ENCODE measurements around the gene HK2.
"Not testable (repeated sequence)": the region's sequence is repeated elsewhere in the genome, so short reads cannot be mapped to it uniquely, and the experiment has no call there.

Gene HK2

GRCh38 chr2:74833418-74834233, at the start of gene HK2:
HK2 (plus strand) TSS chr2:74834127; CDS start chr2:74834581, 454 bp downstream.
- Histone ChIP-seq H3K9me3 (ENCODE audit: control insufficient read depth, insufficient read depth, low read length) (no peaks in the 10 kb centered on the region), H3K4me1 (ENCODE audit: control insufficient read depth, insufficient read depth, low read length) (peaks cover 8% of the 10 kb centered on the region), H3K27ac (ENCODE audit: low read length) (no peak within 1 kb of the TSS), H3K27me3 (ENCODE audit: control insufficient read depth, insufficient read depth, low read length) (no peaks in the 10 kb centered on the region), H3K4me3 (ENCODE audit: low read length) (peak within 1 kb of the TSS; percentile 100), H3K36me3 (ENCODE audit: control insufficient read depth, insufficient read depth, low read length) (0 out of 2 replicates have a peak, but pooled peaks cover 2% of the 10 kb centered on the region)
- no CpG with 5 or more reads among the region's 67 CpGs for WGBS (ENCODE audit: insufficient coverage, insufficient read length)
- DNase-seq (ENCODE audit: low read depth, low spot score): peak; percentile 61

GRCh38 chr2:74789271-74789670, 44.7 kb upstream of the HK2 start:
- Histone ChIP-seq H3K9me3 (ENCODE audit: control insufficient read depth, insufficient read depth, low read length) (no peaks in the 10 kb centered on the region; the same call in 1 of the 2 replicates), H3K36me3 (ENCODE audit: control insufficient read depth, insufficient read depth, low read length) (no peaks in the 10 kb centered on the region), H3K27me3 (ENCODE audit: control insufficient read depth, insufficient read depth, low read length) (no peaks in the 10 kb centered on the region), H3K4me1 (ENCODE audit: control insufficient read depth, insufficient read depth, low read length) (no peaks in the 10 kb centered on the region), H3K27ac (ENCODE audit: low read length) (no peak overlapping the region), H3K4me3 (ENCODE audit: low read length) (no peak overlapping the region)
- no peak for DNase-seq (ENCODE audit: low read depth, low spot score)
- no CpG with 5 or more reads among the region's 2 CpGs for WGBS (ENCODE audit: insufficient coverage, insufficient read length)

GRCh38 chr2:74792282-74792681, 41.6 kb upstream of the HK2 start:
- WGBS (ENCODE audit: insufficient coverage, insufficient read length): no CpG with 5 or more reads among the region's 5 CpGs
- no peak for DNase-seq (ENCODE audit: low read depth, low spot score)
- no peaks in the 10 kb centered on the region; the same call in 1 of the 2 replicates for H3K9me3 ChIP-seq (ENCODE audit: control insufficient read depth, insufficient read depth, low read length)
- no peak overlapping the region for H3K27ac ChIP-seq (ENCODE audit: low read length)
- no peaks in the 10 kb centered on the region for H3K4me1 ChIP-seq (ENCODE audit: control insufficient read depth, insufficient read depth, low read length)
- H3K36me3 ChIP-seq (ENCODE audit: control insufficient read depth, insufficient read depth, low read length): no peaks in the 10 kb centered on the region
- no peak overlapping the region for H3K4me3 ChIP-seq (ENCODE audit: low read length)
- H3K27me3 ChIP-seq (ENCODE audit: control insufficient read depth, insufficient read depth, low read length): no peaks in the 10 kb centered on the region

GRCh38 chr2:74794878-74795277, 39.0 kb upstream of the HK2 start:
- H3K4me3 ChIP-seq (ENCODE audit: low read length); H3K36me3 ChIP-seq (ENCODE audit: control insufficient read depth, insufficient read depth, low read length); H3K9me3 ChIP-seq (ENCODE audit: control insufficient read depth, insufficient read depth, low read length); H3K27me3 ChIP-seq (ENCODE audit: control insufficient read depth, insufficient read depth, low read length); DNase-seq (ENCODE audit: low read depth, low spot score); H3K4me1 ChIP-seq (ENCODE audit: control insufficient read depth, insufficient read depth, low read length); H3K27ac ChIP-seq (ENCODE audit: low read length): not testable (repeated sequence)
- WGBS (ENCODE audit: insufficient coverage, insufficient read length): no CpG with 5 or more reads among the region's 2 CpGs

GRCh38 chr2:74806355-74806839, 27.5 kb upstream of the HK2 start:
- no peaks in the 10 kb centered on the region for H3K4me1 ChIP-seq (ENCODE audit: control insufficient read depth, insufficient read depth, low read length)
- WGBS (ENCODE audit: insufficient coverage, insufficient read length): no CpG with 5 or more reads among the region's 5 CpGs

GRCh38 chr2:74806920-74807319, 27.0 kb upstream of the HK2 start:
- DNase-seq (ENCODE audit: low read depth, low spot score): no peak
- H3K4me1 ChIP-seq (ENCODE audit: control insufficient read depth, insufficient read depth, low read length): no peaks in the 10 kb centered on the region
- no peaks in the 10 kb centered on the region for H3K36me3 ChIP-seq (ENCODE audit: control insufficient read depth, insufficient read depth, low read length)
- H3K4me3 ChIP-seq (ENCODE audit: low read length): no peak overlapping the region
- H3K27me3 ChIP-seq (ENCODE audit: control insufficient read depth, insufficient read depth, low read length): no peaks in the 10 kb centered on the region
- WGBS (ENCODE audit: insufficient coverage, insufficient read length): no CpG with 5 or more reads among the region's 6 CpGs
- H3K9me3 ChIP-seq (ENCODE audit: control insufficient read depth, insufficient read depth, low read length): no peaks in the 10 kb centered on the region
- no peak overlapping the region for H3K27ac ChIP-seq (ENCODE audit: low read length)

More at GRCh38 chr2:74806355-74806839, 27.5 kb upstream of the HK2 start:
- no peak overlapping the region for H3K27ac ChIP-seq (ENCODE audit: low read length)
- no peaks in the 10 kb centered on the region for H3K9me3 ChIP-seq (ENCODE audit: control insufficient read depth, insufficient read depth, low read length)
- H3K27me3 ChIP-seq (ENCODE audit: control insufficient read depth, insufficient read depth, low read length): no peaks in the 10 kb centered on the region
- DNase-seq (ENCODE audit: low read depth, low spot score): no peak
- H3K36me3 ChIP-seq (ENCODE audit: control insufficient read depth, insufficient read depth, low read length): no peaks in the 10 kb centered on the region
- H3K4me3 ChIP-seq (ENCODE audit: low read length): no peak overlapping the region

- WGBS (ENCODE audit: insufficient coverage, insufficient read length): no CpG with 5 or more reads among the region's 7 CpGs
Observed at GRCh38 chr2:74812787-74813590, 20.9 kb upstream of the HK2 start.

GRCh38 chr2:74814102-74814501, 19.8 kb upstream of the HK2 start:
- no peak for DNase-seq (ENCODE audit: low read depth, low spot score)
- no peak overlapping the region for H3K4me3 ChIP-seq (ENCODE audit: low read length)
- no peaks in the 10 kb centered on the region for H3K36me3 ChIP-seq (ENCODE audit: control insufficient read depth, insufficient read depth, low read length)
- no peaks in the 10 kb centered on the region for H3K4me1 ChIP-seq (ENCODE audit: control insufficient read depth, insufficient read depth, low read length)
- no peak overlapping the region for H3K27ac ChIP-seq (ENCODE audit: low read length)
- H3K9me3 ChIP-seq (ENCODE audit: control insufficient read depth, insufficient read depth, low read length): no peaks in the 10 kb centered on the region
- WGBS (ENCODE audit: insufficient coverage, insufficient read length): no CpG with 5 or more reads among the region's 2 CpGs
- H3K27me3 ChIP-seq (ENCODE audit: control insufficient read depth, insufficient read depth, low read length): no peaks in the 10 kb centered on the region

More at GRCh38 chr2:74812787-74813590, 20.9 kb upstream of the HK2 start:
- DNase-seq (ENCODE audit: low read depth, low spot score): no peak
- Histone ChIP-seq H3K4me1 (ENCODE audit: control insufficient read depth, insufficient read depth, low read length) (no peaks in the 10 kb centered on the region), H3K27ac (ENCODE audit: low read length) (no peak overlapping the region), H3K9me3 (ENCODE audit: control insufficient read depth, insufficient read depth, low read length) (no peaks in the 10 kb centered on the region), H3K4me3 (ENCODE audit: low read length) (no peak overlapping the region), H3K36me3 (ENCODE audit: control insufficient read depth, insufficient read depth, low read length) (no peaks in the 10 kb centered on the region), H3K27me3 (ENCODE audit: control insufficient read depth, insufficient read depth, low read length) (no peaks in the 10 kb centered on the region)

GRCh38 chr2:74815941-74816340, 18.0 kb upstream of the HK2 start:
- H3K4me3 ChIP-seq (ENCODE audit: low read length): no peak overlapping the region
- DNase-seq (ENCODE audit: low read depth, low spot score): no peak
- no peaks in the 10 kb centered on the region for H3K36me3 ChIP-seq (ENCODE audit: control insufficient read depth, insufficient read depth, low read length)
- no peaks in the 10 kb centered on the region for H3K4me1 ChIP-seq (ENCODE audit: control insufficient read depth, insufficient read depth, low read length)
- H3K9me3 ChIP-seq (ENCODE audit: control insufficient read depth, insufficient read depth, low read length): no peaks in the 10 kb centered on the region
- no CpG with 5 or more reads among the region's 1 CpG for WGBS (ENCODE audit: insufficient coverage, insufficient read length)
- no peaks in the 10 kb centered on the region for H3K27me3 ChIP-seq (ENCODE audit: control insufficient read depth, insufficient read depth, low read length)
- no peak overlapping the region for H3K27ac ChIP-seq (ENCODE audit: low read length)

- Histone ChIP-seq H3K9me3 (ENCODE audit: control insufficient read depth, insufficient read depth, low read length) (no peaks in the 10 kb centered on the region), H3K4me3 (ENCODE audit: low read length) (no peak overlapping the region), H3K36me3 (ENCODE audit: control insufficient read depth, insufficient read depth, low read length) (no peaks in the 10 kb centered on the region), H3K4me1 (ENCODE audit: control insufficient read depth, insufficient read depth, low read length) (no peaks in the 10 kb centered on the region), H3K27me3 (ENCODE audit: control insufficient read depth, insufficient read depth, low read length) (no peaks in the 10 kb centered on the region), H3K27ac (ENCODE audit: low read length) (no peak overlapping the region)
- no peak for DNase-seq (ENCODE audit: low read depth, low spot score)
- no CpG with 5 or more reads among the region's 7 CpGs for WGBS (ENCODE audit: insufficient coverage, insufficient read length)
Observed at GRCh38 chr2:74816540-74817303, 17.2 kb upstream of the HK2 start.

Measured in iPS DF 6.9 (cell line).